ENCODE results near the gene UBXN6. TPM values are rescaled to one million over a fixed set of nuclear protein-coding genes. Genes with fewer than 3 reads are reported as not detected.

Gene UBXN6
- total and polyA plus RNA-seq, 2 experiments from 2014 or later: 19.1 to 21.6 TPM

GRCh38 chr19:4455719-4456475 is 1.7 kb downstream of the UBXN6 start (continued):
- no peak for TF ChIP-seq ZNF462 (CRISPR knock-in tag; IDR thresholded peaks at IDR 0.05)
- no peak for TF ChIP-seq CREB1 (CRISPR knock-in tag; IDR thresholded peaks at IDR 0.05; ENCODE audit: low read depth)

- H3K36me3 ChIP-seq (ENCODE audit: insufficient read depth): no peaks in the 10 kb centered on the region
- H3F3A ChIP-seq (replicated peaks; ENCODE audit: low read depth): no peaks in the 10 kb centered on the region
- Mint-ChIP-seq H3K27me3 (ENCODE audit: insufficient read depth, low read depth, poor library complexity) (peaks cover 28% of the 10 kb centered on the region), H3K4me3 (no peak overlapping the region), H3K27ac (no peak overlapping the region), H3K9me3 (no peaks in the 10 kb centered on the region; the same call in 2 of the 3 replicates), H3K36me3 (ENCODE audit: low read depth) (peaks cover 14% of the 10 kb centered on the region; the same call in 2 of the 3 replicates), H3K4me1 (peaks cover 11% of the 10 kb centered on the region)
- H4K20me1 ChIP-seq (replicated peaks; ENCODE audit: insufficient read depth): peaks cover 4% of the 10 kb centered on the region
- no peaks in the 10 kb centered on the region for H3K27me3 ChIP-seq (ENCODE audit: insufficient read depth)
- no peak overlapping the region for H3K4me3 ChIP-seq
- DNase-seq (ENCODE audit: low spot score): no peak
- TF ChIP-seq ZNF331 (CRISPR knock-in tag; IDR thresholded peaks at IDR 0.05; ENCODE audit: low read depth) (no peak), CTCF (conservative IDR thresholded peaks at IDR 0.05; ENCODE audit: low read depth in 2 of 2) (no peak), EZH2phosphoT487 (IDR thresholded peaks at IDR 0.05; ENCODE audit: unreplicated experiment) (no peak), CREB1 (CRISPR knock-in tag; IDR thresholded peaks at IDR 0.05; ENCODE audit: low read depth) (no peak), NANOG (IDR thresholded peaks at IDR 0.05; ENCODE audit: borderline replicate concordance) (no peak), JUNB (IDR thresholded peaks at IDR 0.05; ENCODE audit: unreplicated experiment) (no peak)
- H3K79me2 ChIP-seq (replicated peaks; ENCODE audit: insufficient read depth): 0 out of 2 replicates have a peak, but pooled peaks cover 4% of the 10 kb centered on the region
- no peaks in the 10 kb centered on the region for H3K9me2 ChIP-seq (ENCODE audit: insufficient read depth)
- H3K4me1 ChIP-seq (ENCODE audit: insufficient read depth): peaks cover 12% of the 10 kb centered on the region
- no peak overlapping the region for H3K27ac ChIP-seq (ENCODE audit: low read depth)
- no peak overlapping the region for H2AFZ ChIP-seq
- no peak for ATAC-seq
- H3K4me2 ChIP-seq: no peak overlapping the region
These were observed 2.6 kb downstream of the UBXN6 start for GRCh38 chr19:4454747-4455718.
